GM12872 (cell line): ENCODE results near the gene SUPT3H.

ENCODE experiments used
- CTCF ChIP-seq: IDR thresholded peaks from 3 replicates; pipeline ENCODE4 v1.5.1; 2011; ENCODE audit warnings: low read depth, mild to moderate bottlenecking, low read length, moderate library complexity; ENCODE audit not compliant: insufficient read depth

The SUPT3H gene

DNA sequence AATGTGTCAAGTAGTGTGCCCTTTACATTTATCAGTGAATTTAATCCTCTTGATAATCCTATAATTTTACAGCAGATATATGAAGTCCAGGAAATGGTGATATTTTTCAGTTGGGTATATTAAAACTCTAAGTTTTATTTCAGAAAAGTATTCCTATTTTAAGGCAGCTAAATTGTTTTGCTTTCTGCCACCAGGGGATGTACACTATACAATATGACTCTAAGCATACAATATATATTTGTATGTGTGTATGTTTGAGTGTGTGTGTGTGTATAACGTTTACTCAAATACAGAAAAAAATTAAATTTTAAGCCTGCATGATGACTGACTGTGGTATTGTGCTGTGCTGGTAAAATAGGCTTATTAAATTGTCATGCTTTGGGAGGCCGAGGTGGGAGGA is 151.7 kb downstream of the SUPT3H start:
- TF ChIP-seq CTCF = no peak

- no peak for TF ChIP-seq CTCF
Measured at GRCh38 chr6:45222380-45222779, 155.4 kb downstream of the SUPT3H start.

DNA sequence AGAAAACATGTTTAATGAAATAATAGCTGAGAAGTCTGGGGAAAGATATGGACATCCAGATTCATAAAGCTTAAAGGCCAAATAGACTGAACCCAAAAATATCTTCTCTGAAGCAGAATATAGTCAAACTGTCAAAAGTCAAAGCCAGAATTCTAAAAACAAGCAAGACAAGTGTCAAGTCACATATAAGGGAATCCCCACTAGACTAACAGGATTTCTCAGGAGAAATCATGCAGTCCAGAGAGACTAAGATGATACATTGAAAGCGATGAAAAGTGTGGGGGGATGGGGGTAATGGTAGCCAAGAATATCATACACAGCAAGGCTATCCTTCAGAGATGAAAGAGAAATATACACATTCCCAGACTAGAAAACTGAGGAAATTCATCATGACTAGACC is 162.0 kb downstream of the SUPT3H start:
- TF ChIP-seq CTCF = no peak

- TF ChIP-seq CTCF = no peak
Measured at GRCh38 chr6:45212976-45213375, 164.8 kb downstream of the SUPT3H start.

GRCh38 chr6:45209762-45210161 is 168.0 kb downstream of the SUPT3H start:
- TF ChIP-seq CTCF = no peak

- TF ChIP-seq CTCF = no peak
Measured at GRCh38 chr6:45206793-45207492, 170.8 kb downstream of the SUPT3H start.

- no peak for TF ChIP-seq CTCF
Measured at GRCh38 chr6:45201484-45201883, 176.2 kb downstream of the SUPT3H start.

GRCh38 chr6:45200510-45200909 is 177.2 kb downstream of the SUPT3H start:
- no peak for TF ChIP-seq CTCF
